CD8-positive, alpha-beta memory T cell (primary cell): ENCODE results near the gene HOXA7. TPM values are rescaled to one million over a fixed set of nuclear protein-coding genes. Genes with fewer than 3 reads are reported as not detected.

Source experiments
- CTCF ChIA-PET: fragments of 350-600 bp; sonication (Branson Sonifier 250); formaldehyde crosslinking; loops from one replicate; lab custom pipeline; 2021; ENCODE audit warnings: antibody characterized with exemption; lab: Charles Lee
- POLR2A ChIA-PET: fragments of 350-600 bp; sonication (Branson Sonifier 250); formaldehyde crosslinking; loops from one replicate; lab custom pipeline; 2021; ENCODE audit warnings: antibody characterized with exemption; lab: Charles Lee
- DNase-seq, 5 donors: peaks; one replicate each; pipeline versions ENCODE4 v3.0.0 to v3.0.0-alpha.2; 2020 to 2022; ENCODE audit warnings: mixed read lengths in 1 of 5
- H3K27ac ChIP-seq: one replicate; pipeline ENCODE4 v1.7.0; 2013; ENCODE audit warnings: low read depth, mild to moderate bottlenecking, low read length, moderate library complexity
- H3K27me3 ChIP-seq: 2 replicates; pipeline ENCODE4 v1.7.0; 2013; ENCODE audit warnings: low read length, mild to moderate bottlenecking; ENCODE audit not compliant: insufficient read depth, poor library complexity, severe bottlenecking
- H3K36me3 ChIP-seq: 2 replicates; pipeline ENCODE4 v1.7.0; 2013; ENCODE audit warnings: mild to moderate bottlenecking, low read length, moderate library complexity; ENCODE audit not compliant: insufficient read depth
- H3K4me1 ChIP-seq: 2 replicates; pipeline ENCODE4 v1.7.0; 2013; ENCODE audit warnings: mild to moderate bottlenecking, low read length, moderate library complexity; ENCODE audit not compliant: insufficient read depth
- H3K4me3 ChIP-seq: 2 replicates; pipeline ENCODE4 v1.7.0; 2013; ENCODE audit warnings: mild to moderate bottlenecking, low read length
- H3K9me3 ChIP-seq: 2 replicates; pipeline ENCODE4 v1.7.0; 2013; ENCODE audit warnings: mild to moderate bottlenecking, low read length
- H3K27ac Mint-ChIP-seq, 8 donors: one replicate each; pipeline ENCODE4 v1.8.0; 2020 to 2021; ENCODE audit warnings: mixed read lengths in 8 of 8, mild to moderate bottlenecking in 6 of 8, inconsistent platforms in 3 of 8, moderate library complexity in 3 of 8
- H3K27me3 Mint-ChIP-seq, 2 donors: one replicate each; pipeline ENCODE4 v1.8.0; 2020 to 2021; ENCODE audit warnings: mixed read lengths in 2 of 2, mild to moderate bottlenecking in 1 of 2, moderate library complexity in 1 of 2
- H3K36me3 Mint-ChIP-seq, 3 donors: one replicate each; pipeline ENCODE4 v1.8.0; 2020 to 2021; ENCODE audit warnings: mixed read lengths in 3 of 3, inconsistent platforms in 1 of 3, mild to moderate bottlenecking in 1 of 3
- H3K4me1 Mint-ChIP-seq, 3 donors: one replicate each; pipeline ENCODE4 v1.8.0; 2020 to 2021; ENCODE audit warnings: mixed read lengths in 3 of 3, inconsistent platforms in 1 of 3, mild to moderate bottlenecking in 1 of 3
- H3K4me3 Mint-ChIP-seq, 7 donors: one replicate each; pipeline ENCODE4 v1.8.0; 2020 to 2021; ENCODE audit warnings: mixed read lengths in 7 of 7, mild to moderate bottlenecking in 6 of 7, moderate library complexity in 4 of 7, inconsistent platforms in 2 of 7
- H3K9me3 Mint-ChIP-seq, 5 donors: one replicate each; pipeline ENCODE4 v1.8.0; 2020 to 2022; ENCODE audit warnings: mixed read lengths in 5 of 5, mild to moderate bottlenecking in 3 of 5, moderate library complexity in 2 of 5, inconsistent platforms in 1 of 5
- polyA plus RNA-seq: library from polyadenylated mRNA; unstranded; fragments of 300-500 nt; fragmentation: Illumina TruSeq; gene quantifications from one replicate; pipeline ENCODE4 v1.2.3, GENCODE V29; 2021
- total RNA-seq, 2 experiments: library from RNA; stranded (reverse); gene quantifications; one replicate each; pipeline ENCODE4 v1.2.3, GENCODE V29; 2021

Gene HOXA7
- total and polyA plus RNA-seq, 3 experiments from 2014 or later, result not detected

GRCh38 chr7:27109466-27110185, 46.8 kb downstream of the HOXA7 start:
- Mint-ChIP-seq H3K36me3 (no peaks in the 10 kb centered on the region), H3K27ac (no peak overlapping the region), H3K4me3 (no peak overlapping the region), H3K4me1 (no peaks in the 10 kb centered on the region), H3K27me3 (peaks cover 6 to 28% of the 10 kb centered on the region in 2 donors), H3K9me3 (no peaks in the 10 kb centered on the region)
- H3K36me3 ChIP-seq, result no peaks in the 10 kb centered on the region
- no peak for DNase-seq
- peaks cover 7% of the 10 kb centered on the region for H3K27me3 ChIP-seq
- no peaks in the 10 kb centered on the region for H3K4me1 ChIP-seq
- POLR2A ChIA-PET, result no interaction called here
- CTCF ChIA-PET, result no interaction called here
- no peak overlapping the region for H3K4me3 ChIP-seq
- no peaks in the 10 kb centered on the region for H3K9me3 ChIP-seq
- no peak overlapping the region for H3K27ac ChIP-seq

GRCh38 chr7:27108390-27109127, 47.9 kb downstream of the HOXA7 start:
- Mint-ChIP-seq H3K4me1 (peaks cover 4 to 7% (median 5%) of the 10 kb centered on the region in 3 donors), H3K36me3 (no peaks in the 10 kb centered on the region), H3K27me3 (peaks cover 17 to 34% of the 10 kb centered on the region in 2 donors), H3K27ac (no peak overlapping the region), H3K9me3 (no peaks in the 10 kb centered on the region), H3K4me3 (no peak overlapping the region)
- ChIA-PET POLR2A (no interaction called here), CTCF (no interaction called here)
- Histone ChIP-seq H3K27ac (no peak overlapping the region), H3K9me3 (no peaks in the 10 kb centered on the region), H3K36me3 (no peaks in the 10 kb centered on the region), H3K4me3 (no peak overlapping the region), H3K27me3 (peaks cover 15% of the 10 kb centered on the region), H3K4me1 (no peaks in the 10 kb centered on the region)
- no peak for DNase-seq

DNA sequence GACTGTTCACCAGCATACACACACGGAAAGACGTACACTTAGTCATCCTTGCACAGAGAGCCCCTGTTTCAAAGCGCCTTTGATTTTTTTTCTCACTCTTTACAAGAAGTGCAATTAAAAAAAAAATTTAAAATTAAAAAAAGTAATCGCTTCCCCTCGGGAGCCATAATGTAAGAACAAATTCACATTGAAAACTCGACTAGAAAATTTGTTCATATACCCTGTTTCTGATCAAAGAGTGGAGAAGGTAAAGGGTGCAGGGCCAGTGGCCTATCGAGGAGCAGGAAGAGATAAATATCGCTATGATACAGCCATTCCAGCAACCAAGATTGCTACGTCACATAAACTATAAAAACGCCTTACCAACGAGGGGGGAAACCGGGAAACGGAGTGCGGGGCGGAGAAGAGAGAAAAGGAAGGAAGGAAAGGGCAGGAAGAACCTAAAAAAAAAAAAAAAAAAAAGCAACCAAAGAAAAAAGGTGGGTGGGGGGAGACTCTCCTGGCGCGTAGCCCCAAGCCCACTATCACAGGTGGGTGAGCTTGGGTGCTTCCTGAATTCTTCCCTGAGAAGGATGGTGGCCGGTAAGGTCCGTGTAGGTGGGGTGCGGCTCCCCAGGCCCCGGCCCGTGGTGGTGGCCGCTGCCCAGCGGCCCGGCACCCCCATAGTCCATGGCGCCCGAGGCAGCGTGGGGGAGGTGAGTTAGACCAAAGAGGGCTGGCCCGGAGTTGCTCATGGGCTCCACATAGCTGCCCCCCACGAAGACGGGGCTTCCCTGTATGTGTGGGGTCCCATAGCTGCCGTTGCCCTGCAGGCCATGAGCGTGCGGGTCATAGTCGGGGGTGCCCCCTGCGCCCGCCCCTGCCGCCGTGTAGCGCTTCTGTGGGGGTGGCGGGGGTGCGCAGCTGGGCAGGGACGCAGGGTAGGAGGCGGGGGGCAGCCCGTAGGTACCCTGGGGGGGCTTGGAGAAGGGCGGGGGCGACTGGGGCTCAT, 48.8 kb downstream of the HOXA7 start:
- Mint-ChIP-seq H3K4me1 (peaks cover 10 to 12% (median 10%) of the 10 kb centered on the region in 3 donors), H3K4me3 (no peak overlapping the region), H3K9me3 (no peaks in the 10 kb centered on the region), H3K27me3 (peaks cover 23 to 43% of the 10 kb centered on the region in 2 donors), H3K27ac (no peak overlapping the region), H3K36me3 (no peaks in the 10 kb centered on the region)
- Histone ChIP-seq H3K9me3 (no peaks in the 10 kb centered on the region), H3K4me1 (peaks cover 5% of the 10 kb centered on the region), H3K27ac (no peak overlapping the region), H3K36me3 (no peaks in the 10 kb centered on the region), H3K27me3 (peaks cover 24% of the 10 kb centered on the region), H3K4me3 (no peak overlapping the region)
- no peak for DNase-seq
- ChIA-PET CTCF (no interaction called here), POLR2A (no interaction called here)

GRCh38 chr7:27106901-27107240, 49.6 kb downstream of the HOXA7 start:
- Histone ChIP-seq H3K36me3 (no peaks in the 10 kb centered on the region), H3K27me3 (peaks cover 32% of the 10 kb centered on the region), H3K4me1 (peaks cover 10% of the 10 kb centered on the region), H3K27ac (no peak overlapping the region), H3K9me3 (no peaks in the 10 kb centered on the region), H3K4me3 (no peak overlapping the region)
- Mint-ChIP-seq H3K4me3 (no peak overlapping the region), H3K27me3 (peaks cover 29 to 47% of the 10 kb centered on the region in 2 donors), H3K4me1 (peaks cover 15 to 18% (median 17%) of the 10 kb centered on the region in 3 donors), H3K9me3 (no peaks in the 10 kb centered on the region), H3K27ac (no peak overlapping the region), H3K36me3 (no peaks in the 10 kb centered on the region)
- CTCF ChIA-PET, result no interaction called here
- POLR2A ChIA-PET, result no interaction called here
- no peak for DNase-seq

DNA sequence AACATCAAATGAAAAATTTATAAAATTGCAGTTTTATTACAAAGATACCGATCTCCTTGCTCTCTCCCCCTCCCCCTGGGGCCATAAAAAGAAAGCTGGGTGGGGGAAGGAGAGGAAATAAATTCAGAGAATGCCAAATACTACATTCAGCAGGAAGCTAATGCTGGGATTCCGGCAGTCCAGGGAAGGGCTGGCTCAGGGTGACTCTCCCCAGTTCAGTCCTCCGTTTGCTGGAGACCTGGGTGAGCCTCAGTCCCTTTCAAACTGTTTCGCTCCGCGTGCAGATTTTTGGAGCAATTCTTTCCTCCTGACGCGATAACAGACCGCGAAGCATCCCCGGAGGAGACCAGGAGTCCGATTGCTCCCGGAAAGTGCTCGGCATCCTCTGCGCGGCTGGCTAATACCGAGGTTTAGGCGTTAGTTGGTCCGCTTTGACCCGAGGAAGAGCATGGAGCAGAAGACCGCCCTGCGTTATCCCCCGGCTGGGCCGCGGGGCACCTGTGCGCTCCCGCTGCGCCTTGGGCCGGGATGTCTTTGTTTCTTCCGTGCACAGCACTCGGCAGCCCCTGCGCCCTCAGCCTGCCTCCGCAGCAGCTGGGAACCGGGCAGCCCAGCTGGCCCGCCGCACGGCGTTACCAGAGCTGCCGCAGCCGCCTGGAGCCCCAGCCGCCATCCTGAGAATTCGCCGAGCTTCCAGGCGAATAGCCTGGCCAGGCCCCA, 50.1 kb downstream of the HOXA7 start:
- H3K4me1 Mint-ChIP-seq, result peaks cover 20 to 22% (median 21%) of the 10 kb centered on the region in 3 donors
- no peak for DNase-seq
- no peak overlapping the region for H3K4me3 Mint-ChIP-seq
- ChIA-PET CTCF (no interaction called here), POLR2A (no interaction called here)
- Histone ChIP-seq H3K27ac (no peak overlapping the region), H3K4me3 (no peak overlapping the region), H3K27me3 (peaks cover 33% of the 10 kb centered on the region), H3K4me1 (peaks cover 10% of the 10 kb centered on the region), H3K36me3 (no peaks in the 10 kb centered on the region), H3K9me3 (no peaks in the 10 kb centered on the region)
- no peaks in the 10 kb centered on the region for H3K9me3 Mint-ChIP-seq
- H3K36me3 Mint-ChIP-seq, result peaks cover 0 to 4% (median 3%) of the 10 kb centered on the region in 3 donors
- H3K27ac Mint-ChIP-seq, result no peak overlapping the region
- peaks cover 32 to 48% of the 10 kb centered on the region in 2 donors for H3K27me3 Mint-ChIP-seq

DNA sequence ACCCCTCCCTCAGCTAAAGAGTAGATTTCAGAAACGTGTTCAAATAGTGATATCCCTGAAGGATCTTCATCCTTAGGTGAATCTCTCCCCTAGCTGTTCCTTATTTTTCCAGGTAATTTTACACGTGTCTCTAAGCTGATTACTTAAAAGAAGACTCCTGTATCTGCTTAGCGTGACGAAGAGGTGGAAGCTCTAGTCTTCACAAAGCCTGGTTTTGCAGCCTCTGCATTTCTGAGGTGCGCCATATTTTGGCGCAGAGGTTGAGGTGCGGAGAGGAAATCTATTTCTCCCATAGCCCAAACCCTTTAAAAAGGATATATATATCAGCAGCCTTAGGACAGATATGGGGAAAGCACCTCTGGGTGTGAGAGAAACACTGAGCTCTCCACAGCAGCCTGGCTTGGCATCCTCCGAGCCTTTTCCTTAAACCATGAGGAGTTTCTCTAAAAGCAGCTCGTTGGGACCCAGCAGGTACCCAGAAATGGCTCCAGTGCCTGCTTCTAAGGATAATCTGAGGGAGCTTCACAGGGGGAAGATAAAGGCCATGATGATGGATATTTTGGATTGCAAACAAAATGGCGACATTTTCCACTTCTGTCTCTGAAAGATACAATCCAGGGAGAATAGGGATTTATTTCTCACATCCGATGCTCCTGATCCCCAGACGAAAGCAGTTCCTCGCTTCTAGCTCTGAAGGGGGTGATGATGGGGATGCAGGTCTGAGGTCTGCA, 51.0 kb downstream of the HOXA7 start:
- Histone ChIP-seq H3K27ac (no peak overlapping the region), H3K36me3 (no peaks in the 10 kb centered on the region), H3K27me3 (peaks cover 33% of the 10 kb centered on the region), H3K4me1 (peaks cover 10% of the 10 kb centered on the region), H3K9me3 (no peaks in the 10 kb centered on the region), H3K4me3 (no peak overlapping the region)
- ChIA-PET POLR2A (no interaction called here), CTCF (interaction anchor here (1.1 kb wide), 1 partner anchor 9 kb away, joined by 4 read pairs; no protein-coding TSS in a partner anchor)
- Mint-ChIP-seq H3K27me3 (peaks cover 38 to 57% of the 10 kb centered on the region in 2 donors), H3K4me3 (no peak overlapping the region), H3K36me3 (peaks cover 2 to 12% (median 10%) of the 10 kb centered on the region in 3 donors), H3K4me1 (peaks cover 20 to 22% (median 21%) of the 10 kb centered on the region in 3 donors), H3K9me3 (no peaks in the 10 kb centered on the region), H3K27ac (no peak overlapping the region)
- no peak for DNase-seq
